HCT116 (cell line): ENCODE results near the gene MBD3. TPM values are rescaled to one million over a fixed set of nuclear protein-coding genes. Genes with fewer than 3 reads are reported as not detected.

Experiments used
- ATAC-seq: fragments of 200-7000 bp; cut with Tn5 transposase; 2 replicates; pipeline ENCODE4 v1.9.1; 2020; ENCODE audit warnings: mild to moderate bottlenecking, moderate library complexity
- BruUV-seq: library from RNA; stranded (reverse); fragments of 400-500 nt; replicated peaks from 2 replicates; lab custom pipeline; 2021; lab: Mats Ljungman, UMichigan
- CTCF ChIA-PET: fragments of 300-600 bp; sonication (Branson Sonifier 250); formaldehyde crosslinking; loops from one replicate; lab custom pipeline; 2021; ENCODE audit warnings: antibody characterized with exemption; lab: Charles Lee
- POLR2A ChIA-PET: fragments of 300-600, 350-600 bp; sonication (Branson Sonifier 250); formaldehyde crosslinking; loops from one replicate; lab custom pipeline; 2021; ENCODE audit warnings: antibody characterized with exemption; lab: Charles Lee
- RAD21 ChIA-PET, 2 experiments: fragments of 300-600 bp; sonication (Branson Sonifier 250); formaldehyde crosslinking; loops; one replicate each; lab custom pipeline; 2023; ENCODE audit warnings: low total read pairs in 2 of 2; ENCODE audit not compliant: uncharacterized antibody in 2 of 2, unreplicated experiment in 2 of 2, low non-redundant PET in 1 of 2; lab: Charles Lee
- DNase-seq: peaks from one replicate; pipeline ENCODE4 v3.0.0-alpha.2; 2010; ENCODE audit warnings: low read depth, low spot score
- H2AFZ ChIP-seq: fragments of 200-600 bp; shearing (Covaris generic), sonication (generic); 2 replicates; pipeline ENCODE4 v1.6.1; 2017; ENCODE audit warnings: low read depth, mixed run types, mixed read lengths, antibody characterized with exemption, low read length; ENCODE audit not compliant: poor library complexity, severe bottlenecking
- H3K27ac ChIP-seq: 2 replicates; pipeline ENCODE4 v1.5.1; 2012; ENCODE audit warnings: low read depth, low read length
- H3K27me3 ChIP-seq: fragments of 200-600 bp; sonication (generic); 2 replicates; pipeline ENCODE4 v1.6.1; 2016; ENCODE audit warnings: mixed run types, low read length, mixed read lengths; ENCODE audit not compliant: insufficient read depth
- H3K36me3 ChIP-seq, 2 experiments: fragments of 200-500 bp in 1 of 2; fragments of 200-600 bp in 1 of 2; sonication (Bioruptor generic) in 1 of 2; sonication (generic) in 1 of 2; 2 replicates each; pipeline versions ENCODE4 v1.5.1 to v1.6.1; 2014 to 2016; ENCODE audit warnings: low read length in 2 of 2, inconsistent platforms in 1 of 2, mixed read lengths in 1 of 2, mixed run types in 1 of 2; ENCODE audit not compliant: insufficient read depth in 2 of 2, control insufficient read depth in 1 of 2
- H3K4me1 ChIP-seq, 2 experiments: fragments of 200-600 bp in 1 of 2; sonication (generic) in 1 of 2; 2 replicates each; pipeline versions ENCODE4 v1.5.1 to v1.6.1; 2012 to 2017; ENCODE audit warnings: low read length in 2 of 2, inconsistent platforms in 1 of 2, mild to moderate bottlenecking in 1 of 2, mixed read lengths in 1 of 2, mixed run types in 1 of 2, moderate library complexity in 1 of 2; ENCODE audit not compliant: insufficient read depth in 2 of 2, control insufficient read depth in 1 of 2
- H3K4me2 ChIP-seq: fragments of 200-600 bp; sonication (generic); 2 replicates; pipeline ENCODE4 v1.6.1; 2017; ENCODE audit warnings: mixed run types, low read length, mixed read lengths
- H3K4me3 ChIP-seq, 2 experiments: fragments of 200-600 bp in 1 of 2; sonication (generic) in 1 of 2; replicated peaks in 1 of 2; 2 replicates each; pipeline ENCODE4 v1.5.1; 2011 to 2016; ENCODE audit warnings: low read length in 2 of 2, control low read depth in 1 of 2, low read depth in 1 of 2, mild to moderate bottlenecking in 1 of 2, mixed read lengths in 1 of 2, mixed run types in 1 of 2
- H3K79me2 ChIP-seq: fragments of 200-600 bp; sonication (generic); 2 replicates; pipeline ENCODE4 v1.6.1; 2017; ENCODE audit warnings: mild to moderate bottlenecking, mixed run types, low read length, moderate library complexity, mixed read lengths; ENCODE audit not compliant: insufficient read depth
- H3K9ac ChIP-seq: fragments of 200-600 bp; sonication (generic); 2 replicates; pipeline ENCODE4 v1.6.1; 2016; ENCODE audit warnings: low read length, mixed read lengths
- H3K9me2 ChIP-seq: fragments of 200-600 bp; sonication (generic), shearing (Covaris generic); 2 replicates; pipeline ENCODE4 v1.6.1; 2017; ENCODE audit warnings: mixed run types, mild to moderate bottlenecking, moderate library complexity; ENCODE audit not compliant: insufficient read depth
- H3K9me3 ChIP-seq, 2 experiments: fragments of 200-500 bp in 1 of 2; fragments of 200-600 bp in 1 of 2; sonication (Bioruptor generic) in 1 of 2; sonication (generic) in 1 of 2; 2 replicates each; pipeline ENCODE4 v1.6.1; 2014 to 2017; ENCODE audit warnings: low read length in 2 of 2, mixed read lengths in 2 of 2, inconsistent platforms in 1 of 2, low read depth in 1 of 2, mild to moderate bottlenecking in 1 of 2, mixed run types in 1 of 2, moderate library complexity in 1 of 2; ENCODE audit not compliant: control insufficient read depth in 1 of 2, insufficient read depth in 1 of 2
- H4K20me1 ChIP-seq: fragments of 200-600 bp; sonication (generic), shearing (Covaris generic); 2 replicates; pipeline ENCODE4 v1.6.1; 2017; ENCODE audit warnings: mixed run types, mild to moderate bottlenecking, moderate library complexity; ENCODE audit not compliant: insufficient read depth
- CBX3 ChIP-seq: IDR thresholded peaks from 2 replicates; pipeline ENCODE4 v1.6.1; 2012; ENCODE audit warnings: low read depth
- CEBPB ChIP-seq: IDR thresholded peaks from 2 replicates; pipeline ENCODE4 v1.6.1; 2012; ENCODE audit warnings: low read depth
- EGR1 ChIP-seq: IDR thresholded peaks from 2 replicates; pipeline ENCODE4 v1.6.1; 2012; ENCODE audit warnings: low read depth
- EZH2 ChIP-seq: fragments of 200-600 bp; sonication (generic); IDR thresholded peaks from 2 replicates; pipeline ENCODE4 v1.6.1; 2017; ENCODE audit warnings: antibody characterized with exemption, mixed run types
- EZH2phosphoT487 ChIP-seq: fragments of 200-600 bp; IDR thresholded peaks from 2 replicates; pipeline ENCODE4 v1.6.1; 2018; ENCODE audit warnings: antibody characterized with exemption, borderline replicate concordance
- FOSL1 ChIP-seq: IDR thresholded peaks from 2 replicates; pipeline ENCODE4 v1.6.1; 2012; ENCODE audit warnings: low read depth
- POLR2A ChIP-seq: IDR thresholded peaks from 2 replicates; pipeline ENCODE4 v1.7.0; 2011; ENCODE audit warnings: borderline replicate concordance; ENCODE audit not compliant: insufficient read depth, insufficient read length; ENCODE audit errors: extremely low read depth
- RAD21 ChIP-seq: IDR thresholded peaks from 2 replicates; pipeline ENCODE4 v1.6.1; 2012; ENCODE audit warnings: low read depth, mild to moderate bottlenecking
- SP1 ChIP-seq: IDR thresholded peaks from 2 replicates; pipeline ENCODE4 v1.6.1; 2012; ENCODE audit warnings: low read depth
- TCF7L2 ChIP-seq: IDR thresholded peaks from 2 replicates; pipeline ENCODE4 v1.7.0; 2011; ENCODE audit warnings: borderline replicate concordance, inconsistent platforms; ENCODE audit not compliant: insufficient read depth, insufficient read length; ENCODE audit errors: extremely low read depth
- YY1 ChIP-seq: IDR thresholded peaks from 2 replicates; pipeline ENCODE4 v1.6.1; 2011; ENCODE audit warnings: low read length, low read depth, moderate library complexity, mild to moderate bottlenecking; ENCODE audit not compliant: insufficient replicate concordance; ENCODE audit errors: extremely low read depth
- ZBTB33 ChIP-seq: IDR thresholded peaks from 2 replicates; pipeline ENCODE4 v1.6.1; 2011; ENCODE audit warnings: mild to moderate bottlenecking, low read length, moderate library complexity; ENCODE audit not compliant: insufficient replicate concordance; ENCODE audit errors: extremely low read depth
- ZFX ChIP-seq: fragments of 450-650 bp; IDR thresholded peaks from 2 replicates; pipeline ENCODE4 v1.6.1; 2017
- intact Hi-C: fragments of 100-400 bp; cut with micrococcal nuclease; formaldehyde crosslinking; loops from 2 replicates; pipeline ENCODE4 v1.10.0; 2022
- total RNA-seq: library from RNA; stranded (reverse); gene quantifications from one replicate; pipeline ENCODE4 v1.2.1, GENCODE V29; 2021; ENCODE audit not compliant: unreplicated experiment
- TF ChIP-seq, protein P1 (sequence below): IDR thresholded peaks from 2 replicates; pipeline ENCODE4 v1.6.1; 2012
- TF ChIP-seq, protein P2 (sequence below): IDR thresholded peaks from 2 replicates; pipeline ENCODE4 v1.6.1; 2012

MBD3 gene
- total RNA-seq, 1 experiment from 2014 or later, result 85.7 TPM

DNA sequence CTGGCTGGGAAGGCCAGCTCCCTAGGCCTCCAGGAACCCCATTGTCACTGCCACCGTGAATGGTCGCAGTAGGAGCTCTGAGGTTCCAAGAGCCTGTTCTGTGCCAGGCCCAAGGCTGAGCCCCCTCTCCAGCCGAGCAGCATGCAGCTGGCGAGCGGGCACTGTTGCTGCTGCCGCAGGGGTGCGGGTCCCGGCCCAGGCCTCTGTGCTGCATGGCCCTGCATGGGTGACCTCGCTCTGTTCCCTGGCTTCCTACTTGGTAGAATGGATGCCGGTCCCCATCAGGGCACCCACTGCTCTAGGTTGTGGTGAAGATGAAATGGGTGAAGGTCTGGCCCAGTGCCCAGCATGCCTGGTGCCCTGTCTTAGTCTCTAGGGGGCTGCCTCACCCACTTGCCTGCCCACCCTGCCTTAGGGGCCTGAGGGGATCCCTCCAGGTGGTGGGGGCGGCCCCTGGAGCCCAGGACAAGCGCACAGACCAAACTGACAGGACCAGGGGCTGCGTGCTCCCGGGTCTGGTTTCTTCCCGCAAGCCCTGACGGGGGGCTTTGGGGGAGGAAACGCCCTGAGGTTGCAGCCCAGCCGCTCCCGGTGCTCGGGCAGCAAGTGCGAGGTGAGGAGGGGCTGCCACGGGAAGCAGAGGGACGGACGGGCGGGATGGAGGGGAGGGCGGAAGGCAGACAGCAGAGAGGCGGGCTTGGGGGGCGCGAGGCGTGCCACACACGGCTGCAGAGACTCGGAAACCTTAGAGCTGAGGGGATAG lies 21.3 kb upstream of the MBD3 start:
- BruUV-seq, result no TSS peak
- no peaks in the 10 kb centered on the region for H3K9me3 ChIP-seq
- CTCF ChIA-PET, result no interaction called here
- POLR2A ChIA-PET, result no interaction called here
- H3K4me2 ChIP-seq, result no peak overlapping the region
- no peaks in the 10 kb centered on the region for H4K20me1 ChIP-seq
- DNase-seq, result no peak
- TF ChIP-seq, protein P1, sequence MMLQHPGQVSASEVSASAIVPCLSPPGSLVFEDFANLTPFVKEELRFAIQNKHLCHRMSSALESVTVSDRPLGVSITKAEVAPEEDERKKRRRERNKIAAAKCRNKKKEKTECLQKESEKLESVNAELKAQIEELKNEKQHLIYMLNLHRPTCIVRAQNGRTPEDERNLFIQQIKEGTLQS, result no peak
- TF ChIP-seq POLR2A, result no peak
- TF ChIP-seq YY1, result no peak
- no peak for TF ChIP-seq RAD21
- TF ChIP-seq ZBTB33, result no peak
- no peak for TF ChIP-seq TCF7L2
- no peak for TF ChIP-seq EZH2
- no peak for TF ChIP-seq EZH2phosphoT487
- TF ChIP-seq EGR1, result no peak
- TF ChIP-seq FOSL1, result no peak
- TF ChIP-seq SP1, result no peak
- TF ChIP-seq CEBPB, result no peak
- TF ChIP-seq, protein P2, sequence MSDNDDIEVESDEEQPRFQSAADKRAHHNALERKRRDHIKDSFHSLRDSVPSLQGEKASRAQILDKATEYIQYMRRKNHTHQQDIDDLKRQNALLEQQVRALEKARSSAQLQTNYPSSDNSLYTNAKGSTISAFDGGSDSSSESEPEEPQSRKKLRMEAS, result no peak
- TF ChIP-seq CBX3, result no peak
- no peak for TF ChIP-seq ZFX
- RAD21 ChIA-PET, result no interaction called here
- intact Hi-C loops, result no loop called here
- H3K9me2 ChIP-seq, result no peaks in the 10 kb centered on the region
- H3K4me3 ChIP-seq, result no peak overlapping the region
- no peak for ATAC-seq
- peaks cover 11% of the 10 kb centered on the region; the same call in 1 of the 2 replicates for H3K79me2 ChIP-seq
- no peak overlapping the region for H2AFZ ChIP-seq
- peaks cover 35 to 39% of the 10 kb centered on the region in 2 experiments; a peak in 3 of 4 replicates for H3K36me3 ChIP-seq
- peaks cover 0 to 10% of the 10 kb centered on the region in 2 experiments; a peak in 1 of 4 replicates for H3K4me1 ChIP-seq
- H3K27ac ChIP-seq, result no peak overlapping the region
- no peak overlapping the region for H3K9ac ChIP-seq
- no peaks in the 10 kb centered on the region for H3K27me3 ChIP-seq
